ENCODE measurements around the gene TNFAIP8L1.

Gene TNFAIP8L1

GRCh38 chr19:4702764-4703163 is 63.4 kb downstream of the TNFAIP8L1 start:
- DNase-seq (ENCODE audit: low read depth, low spot score), result no peak

DNA sequence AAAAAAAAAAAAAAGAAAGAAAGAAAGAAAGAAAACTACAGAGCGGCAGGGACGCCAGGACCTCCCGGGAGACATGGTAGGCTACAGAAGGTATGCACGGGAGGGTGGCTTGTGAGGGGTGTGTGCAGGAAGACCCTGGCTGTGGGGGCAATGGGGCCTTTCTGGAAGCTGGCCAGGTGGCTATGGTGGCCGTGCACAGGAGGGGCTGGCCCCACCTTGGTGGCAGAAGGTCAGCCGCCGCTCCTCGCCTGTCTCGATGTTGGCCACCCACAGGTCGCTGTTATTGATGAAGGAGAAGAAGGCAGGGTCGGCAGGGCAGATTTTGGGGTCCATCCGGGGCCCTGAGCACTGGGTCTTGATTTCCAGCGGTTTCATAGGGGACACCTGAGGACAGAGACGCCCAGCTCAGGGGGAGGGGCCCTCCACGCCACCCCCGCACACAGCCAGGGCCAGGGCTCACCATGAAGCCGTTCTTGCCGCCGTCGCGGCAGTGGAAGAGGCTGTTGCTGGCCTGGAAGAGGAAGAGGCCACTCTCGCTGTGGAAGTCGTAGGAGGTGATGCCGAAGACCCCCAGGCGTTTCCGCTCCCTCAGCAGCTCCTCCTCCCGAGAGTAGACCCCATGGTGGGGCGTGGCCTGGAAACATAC is 64.5 kb downstream of the TNFAIP8L1 start:
- no peak for DNase-seq (ENCODE audit: low read depth, low spot score)

- DNase-seq (ENCODE audit: low read depth, low spot score), result no peak
Measured at GRCh38 chr19:4704317-4704673, 65.0 kb downstream of the TNFAIP8L1 start.
